Retina (tissue), 1 donor: ENCODE data around the gene ADCK1.
"Not testable (repeated sequence)": the region's sequence is repeated elsewhere in the genome, so short reads cannot be mapped to it uniquely, and the experiment has no call there.

ENCODE experiments used
- DNase-seq: peaks from one replicate; pipeline ENCODE4 v3.0.0-alpha.2; 2016

The ADCK1 gene

DNA sequence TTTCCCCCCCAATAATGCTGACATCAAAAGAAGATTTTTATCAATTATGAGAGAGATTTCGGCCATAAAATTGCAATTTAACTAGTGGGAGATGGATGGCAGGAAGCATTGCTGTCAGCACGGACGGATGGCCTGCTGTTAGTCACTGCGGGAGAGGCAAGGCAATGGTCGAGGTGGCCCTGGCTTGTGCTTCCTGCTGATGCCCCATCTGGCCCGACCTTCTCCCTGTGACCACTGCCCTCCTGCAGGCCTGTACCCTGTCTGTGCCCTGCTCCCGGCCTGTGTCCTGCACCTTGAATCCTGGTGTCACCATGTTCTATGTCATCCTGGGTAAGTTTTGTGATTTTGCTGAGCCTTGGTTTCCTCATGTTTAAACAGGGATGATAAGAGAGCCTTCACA lies 67.6 kb downstream of the ADCK1 start:
- DNase-seq = no peak

DNA sequence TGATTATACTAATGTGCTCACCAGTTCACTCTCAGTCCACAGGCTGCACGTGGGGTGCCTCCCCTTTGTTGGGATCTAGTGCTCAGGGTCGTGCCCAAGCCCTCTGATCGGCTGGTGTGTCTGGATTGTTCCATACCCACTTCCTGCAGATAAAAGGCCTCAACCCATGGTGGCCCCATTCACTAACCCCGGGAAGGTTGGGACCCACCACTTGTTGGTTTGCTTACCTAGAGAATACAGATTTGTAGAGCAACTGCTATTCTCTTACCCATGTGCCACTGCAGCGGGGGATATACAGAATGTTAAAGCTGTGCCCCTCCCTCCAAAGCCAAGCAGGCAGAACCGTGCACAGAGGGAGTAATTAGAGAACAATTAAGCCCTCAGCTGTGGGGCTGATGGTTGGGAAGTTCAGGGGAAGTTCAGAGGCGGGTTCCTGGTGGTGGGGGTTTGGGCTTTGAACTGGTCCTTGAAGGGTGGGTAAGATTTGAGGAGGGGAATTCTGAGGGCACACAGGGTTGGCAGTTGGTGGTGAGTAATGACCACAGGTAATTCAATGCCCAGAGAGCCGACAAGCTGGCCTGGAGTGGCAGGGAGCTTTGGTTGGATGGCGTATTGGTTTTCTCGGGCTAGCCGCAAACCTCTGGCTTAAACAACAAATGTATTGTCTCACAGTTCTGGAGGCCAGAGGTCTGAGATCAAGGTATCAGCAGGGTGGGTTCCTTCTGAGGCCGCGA lies 68.8 kb downstream of the ADCK1 start:
- peak; percentile 56 for DNase-seq

GRCh38 chr14:77869340-77869739 lies 69.4 kb downstream of the ADCK1 start:
- no peak for DNase-seq

GRCh38 chr14:77870646-77871045 lies 70.7 kb downstream of the ADCK1 start:
- DNase-seq = no peak

DNA sequence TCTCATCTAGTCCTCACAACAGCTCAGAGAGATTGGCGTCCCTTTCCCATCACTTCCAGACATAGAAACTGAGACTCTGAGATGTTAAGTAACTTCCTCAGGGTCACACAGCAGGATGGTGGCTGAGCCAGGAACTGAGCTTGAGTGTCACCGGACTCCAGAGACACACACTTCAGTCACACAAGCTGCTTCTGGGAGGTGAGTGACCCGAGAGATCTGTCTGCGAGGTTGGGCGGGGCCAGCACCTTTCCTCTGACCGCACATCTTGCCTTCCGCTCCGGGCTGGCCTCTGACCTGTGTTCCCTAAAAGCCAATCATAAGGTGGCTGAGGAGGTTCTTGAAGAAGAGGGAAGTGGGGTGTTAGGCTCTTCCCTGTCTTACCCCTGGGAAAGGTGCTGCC lies 72.2 kb downstream of the ADCK1 start:
- no peak for DNase-seq

DNA sequence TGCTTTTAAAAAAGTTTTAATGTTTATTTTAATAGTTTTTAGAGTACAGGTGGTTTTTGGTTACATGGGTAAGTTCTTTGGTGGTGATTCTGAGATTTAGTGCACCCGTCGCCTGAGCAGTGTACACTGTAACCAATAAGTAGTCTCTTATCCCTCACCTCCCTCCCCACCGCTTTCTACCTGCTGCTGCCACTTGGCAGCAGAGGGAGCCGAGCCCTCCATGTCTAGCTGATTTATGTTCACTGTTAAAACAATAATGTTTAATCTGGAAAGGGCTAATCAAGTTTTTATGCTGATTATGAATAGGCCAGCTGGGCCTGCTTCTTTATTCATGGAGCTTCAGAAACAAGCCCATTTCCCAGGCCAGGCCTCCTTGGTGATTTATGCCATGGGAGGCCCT lies 73.1 kb downstream of the ADCK1 start:
- no peak for DNase-seq

- no peak for DNase-seq
Observed at GRCh38 chr14:77878783-77879182, 78.9 kb downstream of the ADCK1 start.

DNA sequence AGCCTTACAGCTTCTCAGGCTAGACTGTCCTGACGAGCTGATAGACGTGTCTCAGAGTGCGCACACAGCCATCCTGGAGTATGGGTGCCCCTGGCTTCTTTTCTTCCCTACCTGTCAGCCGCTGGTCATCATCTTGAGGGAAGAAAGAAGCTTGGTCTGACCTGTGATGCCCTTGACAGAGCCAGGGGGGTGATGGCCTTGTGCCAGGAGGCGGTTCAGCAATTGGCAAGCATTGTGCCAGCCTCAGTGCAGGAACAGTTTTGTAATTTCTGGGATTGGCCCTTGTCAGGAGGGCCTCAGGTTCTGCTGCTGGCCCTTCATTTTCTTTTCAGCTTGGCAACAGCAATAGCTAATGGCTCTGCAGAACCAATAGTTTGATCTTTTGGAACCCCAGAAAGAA lies 80.1 kb downstream of the ADCK1 start:
- DNase-seq = no peak

DNA sequence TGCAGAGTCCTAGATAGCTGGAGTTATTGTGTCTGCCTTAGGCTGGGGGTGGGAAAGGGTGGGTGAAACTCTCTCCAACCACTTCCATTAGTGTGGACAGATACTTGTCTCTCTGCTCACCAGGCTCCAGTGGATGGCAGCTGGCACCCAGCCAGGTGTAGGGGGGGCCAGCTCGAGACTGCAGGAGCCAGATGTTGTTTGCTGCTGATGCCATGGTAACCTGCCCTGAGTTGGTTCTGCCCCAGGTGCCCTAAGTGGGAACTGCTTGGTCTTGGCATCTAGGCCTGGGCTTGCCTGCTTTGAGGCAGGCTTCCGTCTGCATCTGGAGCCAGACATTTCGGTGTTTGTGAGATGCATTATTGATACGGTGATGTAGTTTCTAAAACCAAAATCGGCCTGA lies 82.2 kb downstream of the ADCK1 start:
- DNase-seq = peak; percentile 34

DNA sequence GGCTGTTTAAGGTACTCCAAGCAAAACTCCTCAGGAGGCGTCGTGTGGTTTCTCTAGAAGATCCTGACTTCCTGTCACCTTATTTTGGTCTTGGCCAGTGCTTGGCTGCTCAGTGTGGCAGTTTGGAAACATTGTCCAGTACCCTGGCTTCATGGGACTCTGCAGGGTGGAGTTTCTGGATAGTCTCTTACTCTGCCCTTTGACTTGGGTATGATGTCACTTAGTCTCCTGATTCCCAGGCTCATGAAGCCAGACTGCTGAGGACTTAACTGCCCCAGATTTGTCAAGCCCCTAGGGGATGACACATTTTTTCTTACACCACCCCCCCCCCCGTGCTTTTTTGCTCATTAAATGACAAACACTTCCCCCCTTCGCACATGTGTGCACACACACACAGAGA lies 82.7 kb downstream of the ADCK1 start:
- peak; percentile 51 for DNase-seq

DNA sequence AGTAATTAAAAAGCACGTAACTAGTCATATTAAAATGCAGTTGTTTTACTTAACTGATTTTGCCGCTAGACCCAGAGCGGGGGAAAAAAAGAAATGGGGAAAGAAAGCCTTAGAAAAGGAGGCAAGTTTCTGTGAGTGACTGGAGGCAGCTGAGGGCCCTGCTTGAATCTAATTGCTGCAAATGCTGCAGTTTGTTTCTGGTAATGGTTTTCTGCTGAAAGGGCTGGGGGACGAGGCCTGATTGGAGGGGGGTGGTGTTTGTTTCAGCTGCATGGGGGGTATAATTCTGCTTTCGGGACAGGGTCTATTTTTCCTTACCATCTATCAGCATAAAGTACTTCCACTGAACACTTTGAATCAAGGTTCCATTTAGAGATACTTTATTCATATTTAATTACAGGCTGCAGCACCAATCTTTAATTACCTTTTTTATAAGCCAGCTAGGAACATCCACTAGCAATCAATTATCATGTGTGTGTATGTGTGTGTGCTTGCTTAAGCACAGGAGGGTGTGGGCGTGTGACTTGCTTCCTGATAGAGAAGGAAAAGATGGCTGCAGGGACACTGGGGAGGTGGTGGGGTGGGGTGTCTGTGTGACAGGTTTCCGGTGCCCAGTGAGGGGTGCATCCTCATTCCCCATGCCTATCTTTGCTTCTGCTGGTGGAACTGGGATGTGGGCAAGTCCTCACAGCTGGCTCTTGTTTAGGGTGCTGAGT lies 83.4 kb downstream of the ADCK1 start:
- DNase-seq = peak; percentile 36

DNA sequence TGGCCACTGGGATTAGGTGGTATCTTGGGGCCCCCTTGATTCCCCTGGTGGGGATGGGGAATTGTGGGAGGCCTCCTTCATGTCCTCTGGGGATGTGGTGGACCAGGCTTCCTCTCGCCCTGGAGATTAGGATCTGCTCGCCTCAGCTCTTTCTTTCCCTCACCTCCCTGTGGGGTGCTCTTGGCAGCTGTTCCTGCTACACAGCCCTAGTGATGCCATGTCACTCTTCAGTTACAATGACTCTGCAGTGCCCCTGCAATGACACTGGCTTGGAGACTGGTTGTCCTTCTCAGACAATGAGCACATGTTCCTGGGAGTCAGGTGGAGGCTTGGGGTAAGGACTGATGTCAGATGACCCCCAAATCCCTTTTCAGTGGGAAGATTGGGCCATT lies 83.9 kb downstream of the ADCK1 start:
- DNase-seq = peak; percentile 28

GRCh38 chr14:77885367-77885766 lies 85.5 kb downstream of the ADCK1 start:
- DNase-seq = no peak

- DNase-seq = no peak
Observed at GRCh38 chr14:77886010-77886409, 86.1 kb downstream of the ADCK1 start.

GRCh38 chr14:77888903-77889302 lies 89.0 kb downstream of the ADCK1 start:
- not testable (repeated sequence) for DNase-seq

- DNase-seq = no peak
Observed at GRCh38 chr14:77889971-77890442, 90.1 kb downstream of the ADCK1 start.

GRCh38 chr14:77890873-77891272 lies 91.0 kb downstream of the ADCK1 start:
- no peak for DNase-seq

DNA sequence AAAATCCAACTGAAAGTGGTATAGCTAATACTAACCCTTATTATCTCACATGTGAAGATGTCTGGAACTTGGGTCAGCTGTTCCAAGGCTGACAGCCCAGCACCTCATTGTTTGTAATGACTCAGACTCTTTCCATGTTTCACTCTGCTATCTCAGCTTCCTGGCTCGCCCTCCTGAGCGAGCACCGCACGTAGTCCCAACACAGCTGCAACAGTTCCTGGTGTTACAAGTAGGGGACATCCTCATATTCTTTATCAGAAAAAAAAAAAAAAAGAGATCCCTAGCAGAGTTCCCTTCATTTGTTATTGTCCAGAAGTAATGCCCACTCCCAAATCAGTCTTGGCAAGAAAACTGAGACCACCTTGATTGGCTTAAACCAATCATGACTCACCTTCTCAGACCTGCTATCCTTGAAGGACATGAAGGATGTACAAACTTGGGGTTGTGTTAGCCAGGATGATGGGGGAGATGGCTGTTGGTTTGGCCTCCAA lies 92.5 kb downstream of the ADCK1 start:
- no peak for DNase-seq

DNA sequence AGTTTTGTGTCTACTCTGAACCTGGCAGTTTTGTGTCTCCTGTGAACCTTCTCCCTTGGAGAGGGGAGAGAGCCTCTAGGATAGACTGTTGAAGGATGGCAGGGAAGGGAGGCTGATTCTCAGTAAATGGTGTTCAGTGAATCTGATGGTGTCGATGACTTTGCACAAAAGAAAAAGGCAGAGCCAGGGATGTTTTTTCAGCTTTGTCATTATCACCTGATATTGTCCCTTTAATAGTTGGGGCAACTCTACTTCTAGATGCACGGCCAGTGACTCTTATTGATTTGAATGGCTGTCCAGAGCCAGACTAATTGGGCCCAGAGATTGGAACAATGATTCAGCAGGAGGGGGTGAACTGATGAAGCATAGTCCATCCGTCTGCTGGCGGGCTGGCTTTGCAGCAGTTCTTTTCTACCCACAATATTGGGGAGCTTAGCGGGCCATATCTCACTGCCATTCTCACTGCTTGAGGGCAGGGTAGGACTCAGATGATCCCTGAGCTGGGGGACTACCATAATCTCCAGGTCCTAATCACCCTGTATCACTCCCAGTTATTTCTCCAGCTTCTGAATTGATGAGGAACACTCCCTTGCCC lies 93.1 kb downstream of the ADCK1 start:
- DNase-seq = no peak

DNA sequence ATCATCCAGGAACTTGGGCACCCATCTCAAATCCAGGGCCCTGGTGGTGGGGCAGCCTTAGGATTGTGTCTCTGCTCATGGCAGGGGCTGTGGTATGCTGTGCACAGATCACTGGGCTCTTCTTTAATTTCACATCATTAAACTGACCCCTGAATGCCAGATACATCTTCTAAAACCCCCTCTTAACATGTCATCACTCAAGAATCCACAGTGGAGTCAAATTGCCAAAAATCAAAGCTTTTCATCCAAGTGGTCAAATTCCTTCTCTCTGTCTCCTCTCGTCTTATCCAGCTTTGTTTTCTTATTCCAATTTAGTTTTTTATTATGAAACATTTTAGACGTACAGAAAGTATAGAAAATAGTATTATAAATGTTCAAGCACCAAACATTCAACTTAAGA lies 97.5 kb downstream of the ADCK1 start:
- no peak for DNase-seq

DNA sequence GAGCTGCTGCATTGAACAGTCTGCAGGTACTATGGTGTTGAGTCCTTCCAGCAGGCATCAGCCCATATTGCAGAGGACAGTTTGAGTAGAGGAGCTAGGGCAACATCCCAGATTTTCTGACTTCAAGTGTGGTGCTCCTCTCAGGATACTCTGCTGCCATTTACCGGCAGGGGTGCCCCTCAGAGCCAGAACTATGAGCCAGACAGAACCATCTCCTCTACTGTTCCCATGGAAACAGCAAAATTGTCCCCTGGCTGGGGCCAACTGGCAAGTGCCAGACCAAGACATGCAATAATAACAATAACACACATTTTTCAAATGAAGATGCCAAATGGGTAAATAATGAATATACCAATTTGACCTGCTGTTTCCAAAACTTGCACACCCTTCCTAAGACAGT lies 102.9 kb downstream of the ADCK1 start:
- no peak for DNase-seq

DNA sequence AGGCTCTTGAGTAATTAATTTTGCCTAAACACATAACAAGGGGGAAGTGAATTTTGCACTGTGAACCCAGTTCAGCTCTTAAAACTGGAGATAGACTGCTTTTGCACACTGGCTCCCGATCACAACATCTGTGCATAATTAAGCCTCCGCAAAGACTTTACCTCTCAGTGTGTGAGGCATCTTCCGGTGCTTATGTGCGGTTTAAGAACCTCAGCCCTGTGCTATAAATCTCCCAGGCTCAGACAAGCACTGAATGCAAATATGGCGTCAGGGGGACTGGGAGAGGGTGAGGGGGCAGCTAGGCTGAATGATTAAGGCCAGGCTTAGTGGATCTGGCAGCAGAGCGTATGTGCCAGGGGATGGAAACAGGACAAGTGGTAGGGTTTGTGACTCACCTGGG lies 103.3 kb downstream of the ADCK1 start:
- DNase-seq = no peak

- DNase-seq = no peak
Observed at GRCh38 chr14:77903937-77904617, 104.2 kb downstream of the ADCK1 start.
